COR-L47 (cell line): ENCODE results near the gene PARD3.
A peak's percentile ranks its signal among the peaks of the same experiment; 100 is the strongest.

Source experiments
- DNase-seq: peaks from one replicate; lab custom pipeline; 2025; lab: John Stamatoyannopoulos, UW

Gene PARD3

DNA sequence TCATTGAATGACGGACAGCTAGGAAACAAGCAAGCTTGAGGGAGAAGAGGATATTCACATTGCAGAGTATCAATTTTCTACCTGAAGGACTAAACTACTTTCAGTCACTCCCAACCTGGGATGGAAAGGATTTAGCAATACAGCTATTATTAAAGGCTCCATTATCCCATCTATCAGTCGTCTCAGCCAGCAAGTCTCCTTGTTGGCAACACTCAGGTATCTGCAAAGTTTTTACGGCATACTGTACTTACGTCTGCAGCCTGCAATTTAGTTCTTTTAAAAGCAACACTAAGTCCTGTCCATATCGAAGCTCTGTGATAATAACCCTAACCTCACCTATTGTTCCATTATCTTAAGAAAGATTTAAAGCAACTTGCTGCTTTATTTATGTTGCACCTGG, 689.4 kb downstream of the PARD3 start:
- no peak for DNase-seq

DNA sequence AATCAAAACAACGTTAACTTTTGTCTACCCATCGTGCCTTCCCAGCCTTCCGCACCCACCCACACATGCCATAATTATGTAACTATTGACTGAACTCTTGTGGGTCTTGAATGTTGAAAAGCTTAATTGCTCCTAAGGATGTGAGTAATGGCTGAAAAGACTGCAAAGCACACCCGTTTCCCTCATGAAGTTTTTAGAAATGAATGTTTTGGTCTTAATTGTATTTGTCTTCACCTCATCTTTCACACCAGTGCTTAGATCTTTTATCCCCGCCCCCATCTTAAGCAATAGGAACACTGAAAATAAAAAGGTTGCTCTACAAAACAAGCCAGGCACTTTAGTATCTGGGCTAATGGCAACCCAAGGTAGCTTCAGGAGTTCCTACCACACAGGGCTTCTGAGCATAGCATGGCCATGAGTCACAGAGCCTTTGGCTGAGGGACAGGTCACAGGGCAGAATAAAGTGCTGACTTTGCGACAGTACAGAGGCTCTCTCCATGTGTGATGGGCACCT, 690.5 kb downstream of the PARD3 start:
- DNase-seq = no peak

DNA sequence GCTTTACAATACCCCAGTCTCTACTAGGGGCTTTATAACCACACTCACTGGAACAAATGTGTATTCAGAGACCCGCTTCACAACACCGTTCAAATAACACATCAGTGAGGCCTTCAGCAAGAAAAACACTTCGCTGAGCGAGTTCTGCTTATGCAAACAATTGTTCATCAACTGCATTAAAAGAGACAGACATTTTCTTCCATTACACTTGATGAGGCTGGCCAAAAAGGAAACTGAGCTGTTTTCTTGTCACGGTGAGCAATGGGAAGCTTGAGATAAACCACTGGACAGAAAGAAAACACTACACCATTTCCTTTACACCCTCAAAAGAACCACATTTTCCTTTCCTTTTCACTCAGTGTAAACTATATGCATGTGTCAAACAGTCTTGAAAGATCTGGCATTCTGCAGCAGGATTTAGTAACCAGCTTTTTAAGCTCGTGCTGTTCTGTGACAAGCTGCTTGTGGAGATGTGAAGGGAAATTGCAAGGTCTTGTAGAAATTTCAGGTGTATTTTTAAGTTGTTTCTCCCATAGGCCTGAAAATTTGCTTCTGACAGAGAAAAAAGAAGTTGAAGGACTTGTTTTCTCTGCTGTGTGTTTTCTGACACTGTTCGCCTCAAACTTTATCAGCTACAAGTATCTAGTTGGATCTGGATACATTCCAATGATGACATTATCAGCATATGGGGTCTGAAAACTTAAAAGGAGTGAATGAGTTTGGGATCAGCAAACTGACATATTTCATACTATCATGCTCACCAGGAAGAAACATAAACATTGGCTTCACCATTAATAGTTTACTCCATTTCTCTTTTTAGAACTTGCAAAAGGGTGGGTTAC, 693.1 kb downstream of the PARD3 start:
- DNase-seq = no peak

DNA sequence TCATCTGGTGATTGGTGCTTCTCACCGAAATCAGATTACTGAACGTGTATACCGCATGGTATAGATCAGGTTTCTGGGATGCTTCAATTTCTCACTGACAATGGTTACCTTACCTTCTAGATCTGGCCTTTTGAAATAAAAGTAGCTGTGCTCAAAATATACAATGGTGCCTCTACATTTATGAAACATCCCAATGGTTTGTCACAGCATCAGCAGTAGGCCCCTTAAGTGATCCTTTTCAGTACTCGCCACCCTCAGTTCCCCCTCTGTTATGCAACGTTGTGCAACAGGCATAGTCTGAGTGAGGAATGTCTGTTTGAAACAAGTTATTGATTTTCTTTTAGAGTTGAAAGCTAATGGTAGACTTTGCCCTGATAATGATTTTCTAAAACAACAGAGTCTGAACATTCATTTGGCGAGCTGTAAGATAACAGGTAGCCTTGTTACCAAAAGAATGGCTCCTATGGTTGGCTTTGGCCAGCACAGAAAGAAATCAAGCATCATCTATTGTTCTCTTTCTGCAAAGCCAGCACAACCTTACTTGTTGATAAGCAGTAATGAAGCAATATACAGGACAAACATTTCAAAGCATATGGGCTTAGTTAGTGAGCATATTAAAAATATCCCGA, 693.9 kb downstream of the PARD3 start:
- no peak for DNase-seq

DNA sequence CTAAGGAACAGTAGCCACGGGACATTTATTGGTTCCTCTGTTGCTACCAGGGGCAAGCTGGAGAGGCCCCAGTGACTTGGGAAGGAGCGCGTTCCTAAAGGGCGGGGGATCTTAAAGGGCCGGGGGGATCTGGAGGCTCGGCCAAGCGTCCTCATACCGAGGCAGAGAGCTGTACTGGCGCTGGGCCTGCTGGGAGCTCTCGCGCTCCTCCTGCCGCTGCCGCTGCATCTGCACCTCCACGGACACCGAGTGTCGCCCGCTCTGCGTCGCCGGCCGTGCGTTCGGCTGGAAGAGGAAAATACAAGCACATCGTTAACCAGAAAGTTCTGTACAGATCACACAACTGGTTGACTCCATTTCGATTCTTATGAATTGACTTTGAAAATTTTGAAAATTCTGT, 695.6 kb downstream of the PARD3 start:
- DNase-seq = no peak

DNA sequence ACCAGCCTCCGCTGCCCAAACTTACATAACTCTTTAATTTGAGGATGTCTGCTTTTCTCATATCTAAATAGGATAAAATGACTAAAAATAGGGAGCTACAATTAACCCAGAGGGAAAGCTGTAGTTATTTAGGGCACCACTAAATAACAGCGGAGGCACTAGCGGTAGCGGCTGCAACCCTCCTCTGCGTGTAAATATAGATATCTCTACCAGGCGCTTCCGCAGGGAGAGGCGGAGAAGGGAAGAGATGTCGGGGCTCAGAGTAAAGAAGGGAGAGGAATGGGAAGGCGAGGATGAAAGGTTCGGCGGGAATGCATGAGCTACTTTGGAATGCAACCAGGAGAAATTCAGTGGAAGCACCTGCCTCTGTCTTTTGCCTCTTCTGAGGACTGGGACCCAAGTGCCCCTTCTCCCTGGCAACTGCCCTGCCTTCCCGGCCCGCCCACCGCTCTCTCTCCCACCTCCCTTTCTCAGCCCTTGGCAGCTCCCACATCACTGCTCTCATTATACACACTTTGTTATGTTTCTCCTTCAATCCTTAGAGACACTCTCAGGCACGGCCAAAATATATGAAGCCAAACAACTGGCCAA, 698.3 kb downstream of the PARD3 start:
- DNase-seq = no peak

DNA sequence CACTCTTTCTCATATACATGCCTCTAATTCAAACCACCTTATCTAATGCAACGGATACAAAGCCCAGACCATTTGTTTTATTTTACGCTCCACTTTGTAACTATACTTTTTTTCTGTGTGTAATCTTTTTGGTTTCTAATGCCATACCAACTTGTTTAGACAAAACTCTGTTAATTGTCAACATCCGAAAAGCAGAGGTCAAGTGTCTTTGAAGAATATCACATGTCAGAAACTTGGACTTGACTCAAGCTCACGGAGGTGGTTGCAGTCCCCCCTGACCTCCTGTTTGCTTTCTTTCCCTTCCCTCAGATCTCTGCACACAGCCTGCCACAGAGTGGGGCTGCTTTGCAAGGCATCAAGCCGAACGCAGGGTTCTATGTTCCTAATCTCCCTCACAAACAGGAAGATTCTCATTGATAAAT, 698.9 kb downstream of the PARD3 start:
- peak; percentile 13 for DNase-seq

DNA sequence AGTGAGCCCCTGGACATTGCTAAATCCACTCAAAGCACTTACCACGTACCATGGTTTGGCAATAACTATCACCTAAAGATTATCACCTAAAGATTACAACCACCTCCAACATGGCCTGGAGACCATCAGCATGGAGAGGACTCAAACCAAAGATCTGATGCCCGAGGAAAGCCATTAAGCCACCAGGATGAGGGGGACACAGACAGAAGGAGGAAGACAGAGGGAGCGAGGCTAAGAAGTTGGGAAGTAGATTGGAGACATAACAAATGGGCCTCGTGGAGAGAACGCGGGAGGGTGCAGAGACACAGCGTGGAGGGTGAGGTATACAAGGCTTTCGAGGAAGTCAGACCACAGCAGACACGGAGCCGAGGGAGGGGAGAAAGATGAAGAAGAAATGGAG, 700.2 kb downstream of the PARD3 start:
- no peak for DNase-seq

DNA sequence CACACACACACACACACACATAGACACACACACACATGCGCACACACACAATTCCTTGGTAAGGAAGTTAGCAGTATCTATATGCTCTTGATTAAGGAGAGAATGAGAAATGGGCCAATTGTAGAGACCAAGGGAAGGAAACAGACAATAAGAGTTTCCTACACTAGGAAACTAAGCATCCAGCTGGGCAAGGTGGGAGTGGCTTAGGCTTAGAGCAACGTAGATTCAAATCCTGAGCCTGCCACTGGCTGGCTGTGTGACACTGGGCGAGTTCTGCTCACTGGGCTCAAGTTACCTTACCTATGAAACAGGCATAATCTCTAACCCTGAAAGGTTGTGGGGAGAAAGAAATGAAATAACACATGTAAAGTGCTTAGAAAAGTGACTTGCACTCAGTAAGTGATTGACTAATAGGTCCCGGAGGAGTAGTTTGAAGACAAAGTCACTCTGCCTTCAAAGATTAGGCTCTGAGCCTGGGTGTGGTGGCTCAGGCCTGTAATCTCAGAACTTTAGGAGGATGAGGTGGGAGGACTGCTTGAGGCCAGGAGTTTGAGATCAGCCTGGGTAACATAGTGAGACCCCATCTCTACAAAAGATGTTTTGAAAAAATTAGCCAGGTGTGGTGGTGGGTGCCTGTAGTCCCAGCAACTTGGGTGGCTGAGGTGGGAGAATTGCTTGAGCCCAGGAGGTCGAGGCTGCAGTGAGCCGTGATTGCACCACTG, 701.4 kb downstream of the PARD3 start:
- DNase-seq = no peak

DNA sequence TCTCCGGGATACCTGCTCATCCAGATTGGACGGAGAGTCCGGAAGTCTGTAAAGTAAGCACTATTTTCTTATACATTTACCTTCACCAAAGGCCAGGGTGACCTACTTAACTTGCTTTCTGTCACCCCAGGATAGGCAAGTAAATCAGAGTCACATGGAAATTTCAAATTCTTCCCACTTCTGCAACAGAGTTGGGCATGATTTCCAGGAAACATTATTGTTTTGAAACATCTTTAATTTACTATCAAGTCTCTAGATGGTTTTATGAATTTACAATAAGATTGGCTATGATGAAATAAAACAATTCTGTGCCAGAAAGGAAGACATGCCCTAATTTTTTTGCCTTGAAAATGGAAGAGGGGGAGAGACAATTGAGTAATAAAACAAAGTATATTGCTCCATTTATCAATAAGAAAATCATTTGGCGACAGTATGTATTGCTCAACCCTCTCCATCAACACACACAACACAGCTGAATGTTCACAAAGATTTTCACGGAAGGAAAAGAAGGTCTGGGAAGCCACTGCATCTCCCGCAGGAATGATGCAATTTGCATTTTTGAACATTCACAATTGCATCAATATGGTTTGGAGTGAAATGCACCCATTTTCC, 702.8 kb downstream of the PARD3 start:
- no peak for DNase-seq

DNA sequence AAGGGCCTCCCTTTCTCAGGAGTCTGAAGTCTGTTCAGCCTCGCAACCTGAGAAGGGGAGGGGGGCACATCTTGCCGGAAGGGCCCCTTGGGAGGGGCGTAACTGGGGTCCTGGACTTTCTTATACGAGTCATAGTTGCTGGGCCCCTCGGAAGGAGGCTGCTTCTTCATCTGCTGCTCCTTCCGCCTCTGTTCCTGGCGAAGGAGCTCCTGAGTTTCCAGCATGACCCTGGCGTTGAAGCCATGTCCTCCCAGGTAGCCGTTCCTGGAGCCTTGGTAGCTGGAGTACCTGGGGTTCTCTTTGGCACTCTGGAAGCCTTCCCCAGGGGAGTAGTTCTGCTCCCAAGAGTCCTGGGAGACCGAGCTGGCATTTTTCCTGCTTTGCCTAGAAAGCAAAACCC, 703.9 kb downstream of the PARD3 start:
- no peak for DNase-seq

DNA sequence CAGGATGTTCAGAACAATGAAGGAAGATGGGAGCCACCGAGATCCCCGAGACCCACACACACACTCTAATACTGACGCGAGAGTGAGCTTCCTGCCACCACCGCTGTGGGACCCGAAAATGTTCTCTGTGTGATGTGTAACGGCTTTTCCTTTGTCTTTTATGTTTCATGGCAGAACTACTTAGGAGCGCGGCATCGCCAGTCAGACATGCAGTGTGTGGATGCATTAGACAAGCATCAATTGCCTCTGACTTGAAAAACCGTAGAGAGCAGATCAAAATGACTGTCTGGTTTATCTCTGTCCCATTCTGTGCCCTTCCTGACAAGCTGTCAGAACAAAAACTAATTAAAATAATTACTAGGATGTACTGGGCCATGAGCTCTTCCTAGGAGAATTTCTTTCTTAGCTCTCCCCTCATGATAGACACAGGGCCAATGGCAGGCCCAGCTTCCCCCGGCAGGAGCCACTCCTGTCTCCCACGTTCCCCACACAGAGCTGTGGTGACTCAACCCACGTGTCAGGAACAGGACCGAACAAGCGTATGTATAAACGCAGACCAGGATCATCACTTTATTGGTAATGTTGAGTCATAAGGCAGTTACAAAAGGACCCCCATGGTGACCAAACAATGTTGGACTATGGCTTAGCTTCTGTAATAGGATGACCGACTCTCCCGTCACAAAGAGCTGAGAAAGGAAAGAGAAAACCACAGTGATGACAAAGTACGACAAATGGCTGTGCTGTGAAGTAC, 705.0 kb downstream of the PARD3 start:
- no peak for DNase-seq

DNA sequence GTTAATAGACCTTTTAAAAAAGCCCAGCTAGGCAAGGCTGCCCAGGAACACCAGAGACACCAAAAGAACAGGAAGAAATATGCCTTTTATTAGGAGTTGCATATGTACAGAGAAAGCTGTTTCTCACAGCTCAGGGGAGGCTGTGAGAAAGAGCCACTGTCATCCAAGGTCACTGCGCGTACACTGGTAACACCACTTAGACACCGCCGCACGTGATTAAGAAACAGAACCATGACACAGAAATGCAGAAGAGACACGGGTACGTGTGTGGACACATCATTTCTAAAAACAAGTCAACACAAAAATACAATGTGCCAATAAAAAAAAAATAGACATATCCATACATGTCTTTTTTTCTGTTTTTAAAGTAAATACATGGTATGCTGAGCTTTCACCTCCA, 705.6 kb downstream of the PARD3 start:
- DNase-seq = no peak

DNA sequence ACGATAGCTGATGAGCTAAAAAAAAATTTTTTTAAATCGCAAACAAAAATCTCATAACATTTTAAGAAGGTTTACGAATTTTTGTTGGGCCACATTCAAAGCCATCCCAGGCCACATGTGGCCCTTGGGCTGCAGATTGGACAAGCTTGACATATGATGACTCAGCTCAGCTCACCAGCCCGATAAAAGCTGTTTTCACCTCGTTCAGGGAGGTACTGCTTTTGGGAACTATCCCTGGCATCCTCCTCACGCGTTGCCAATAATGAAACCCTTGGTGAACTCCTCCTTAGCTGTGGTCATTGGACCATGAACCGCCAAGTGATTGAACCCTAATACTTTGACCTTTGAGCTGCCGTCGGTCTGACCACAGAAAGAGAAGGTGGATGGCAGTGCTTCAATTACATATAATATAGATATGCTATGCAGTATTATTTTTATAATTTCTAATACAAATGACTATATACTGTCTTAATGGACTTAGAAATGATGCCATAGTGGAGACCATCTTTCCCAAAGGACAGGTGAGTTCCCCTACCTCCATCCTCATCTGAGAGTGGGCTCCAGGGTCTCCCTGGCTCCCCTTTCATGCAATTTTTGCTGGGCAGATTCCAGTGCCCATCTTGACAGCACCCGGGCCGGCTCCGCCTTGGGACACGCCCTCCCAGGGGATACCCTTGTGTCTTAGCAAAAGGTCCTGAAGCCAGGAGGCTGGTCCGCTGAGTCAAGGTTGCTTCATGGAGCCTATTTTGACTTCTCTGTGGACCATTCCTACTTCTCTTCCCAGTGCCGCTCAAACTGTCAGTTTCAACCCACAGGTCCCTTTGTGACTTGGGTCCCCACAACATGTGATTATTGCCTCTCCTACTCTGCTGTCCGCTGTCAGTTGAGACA, 707.2 kb downstream of the PARD3 start:
- no peak for DNase-seq

DNA sequence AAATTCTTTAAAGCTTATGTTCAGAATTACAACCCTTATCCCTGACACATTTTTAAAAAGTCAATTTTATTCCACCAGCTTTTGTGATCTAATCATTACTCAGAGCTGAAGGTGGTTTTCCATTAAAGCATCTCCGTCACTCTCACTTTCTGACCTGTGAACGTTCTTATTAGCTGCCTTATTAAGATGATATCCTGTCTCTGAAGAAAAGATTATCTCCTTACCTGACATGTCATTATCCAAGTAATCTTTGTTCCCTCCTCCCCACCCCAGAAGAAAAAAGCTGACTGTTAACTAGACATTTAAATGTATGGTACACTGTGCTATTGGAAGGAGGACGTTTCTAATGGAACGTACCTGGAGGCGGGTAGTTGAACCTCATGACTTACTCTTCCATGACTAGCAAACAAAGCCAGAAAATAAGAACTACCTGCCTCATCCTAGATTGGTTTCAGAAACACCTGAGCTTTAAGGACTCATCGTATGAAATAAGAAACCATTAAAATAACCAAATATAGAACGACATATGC, 708.7 kb downstream of the PARD3 start:
- DNase-seq = no peak

DNA sequence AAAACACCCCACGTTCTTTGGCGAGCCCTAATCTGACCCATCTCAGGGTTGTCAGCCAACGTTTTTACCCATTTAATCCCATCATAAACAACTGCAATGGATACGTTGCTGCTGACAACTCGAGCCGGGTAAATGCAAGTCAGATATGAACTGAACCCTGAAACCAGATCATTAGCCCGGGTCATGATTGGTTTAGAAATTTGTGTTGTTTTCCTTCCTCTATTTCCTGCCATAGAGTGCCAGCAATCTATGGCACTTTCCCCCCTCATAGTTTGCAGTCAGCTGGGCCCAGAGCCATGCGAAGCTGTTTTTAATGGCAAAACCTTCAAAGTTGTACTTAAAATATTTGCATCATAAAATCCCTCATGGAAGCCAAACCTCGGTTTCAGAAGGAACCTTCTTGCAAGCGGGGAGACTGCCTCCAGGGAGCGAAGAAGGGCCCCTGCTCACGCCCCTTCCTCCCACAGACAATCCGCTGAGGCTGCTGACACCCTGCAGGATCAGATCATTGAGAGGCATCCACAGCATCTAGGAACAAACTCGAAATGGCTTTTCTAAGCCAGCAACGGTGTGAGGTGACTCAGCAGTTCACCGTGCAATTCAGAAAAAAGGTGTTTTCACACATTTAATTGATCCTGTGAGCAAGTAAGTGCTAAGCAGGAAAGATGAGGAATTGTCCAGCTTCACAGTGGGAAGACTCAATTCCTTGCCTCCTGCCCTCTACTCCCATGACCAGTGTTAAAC, 710.1 kb downstream of the PARD3 start:
- no peak for DNase-seq

DNA sequence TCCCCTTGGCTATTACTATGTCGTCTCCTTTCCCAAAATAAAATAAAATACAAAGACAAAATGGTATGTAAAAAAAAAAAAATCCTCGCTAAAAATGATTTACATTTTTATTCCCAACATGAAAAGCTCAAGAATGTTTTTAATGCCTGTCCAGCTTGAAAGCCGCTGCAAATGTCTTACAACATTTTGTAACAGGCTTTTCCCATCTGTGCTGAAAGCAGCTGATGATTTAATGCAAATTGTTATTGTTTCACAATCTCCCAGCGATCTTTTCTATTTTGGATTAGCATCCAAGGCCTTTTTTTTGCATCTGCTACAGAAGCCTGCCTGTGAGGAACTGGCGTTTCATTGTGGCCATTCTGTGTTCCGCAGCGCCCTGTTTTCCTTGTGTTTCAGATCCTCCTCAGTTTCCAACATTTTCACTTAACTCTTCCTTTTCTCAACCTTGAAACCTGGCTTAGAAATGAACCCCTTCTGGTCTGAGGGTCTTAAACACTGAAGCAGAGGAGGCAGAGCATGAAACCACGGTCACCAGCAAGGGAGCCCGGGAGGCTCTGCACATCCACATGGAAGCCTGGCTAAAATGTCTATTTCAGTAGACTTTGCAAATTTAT, 712.1 kb downstream of the PARD3 start:
- DNase-seq = no peak

DNA sequence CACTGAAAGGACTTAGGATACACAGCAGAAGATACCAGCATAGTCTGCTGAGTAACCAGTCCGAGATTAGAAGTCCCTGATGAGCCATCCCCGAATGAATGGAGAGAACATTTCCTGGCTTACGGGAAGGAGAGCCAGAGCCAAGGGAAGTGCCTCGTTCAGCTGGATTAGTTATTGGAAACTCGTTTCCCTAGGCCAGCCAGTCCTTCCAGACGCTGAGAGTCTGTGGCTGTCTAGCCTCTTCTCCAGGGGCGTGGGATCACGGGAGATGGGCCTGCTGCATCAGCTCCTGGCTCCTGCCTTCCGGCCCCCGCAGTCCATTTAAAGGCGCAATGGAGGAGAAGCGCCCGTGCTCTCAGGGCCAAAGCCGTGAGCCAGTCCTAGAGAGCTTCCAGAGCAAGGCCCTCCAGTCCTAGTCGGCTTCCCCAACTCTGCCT, 712.8 kb downstream of the PARD3 start:
- DNase-seq = no peak

DNA sequence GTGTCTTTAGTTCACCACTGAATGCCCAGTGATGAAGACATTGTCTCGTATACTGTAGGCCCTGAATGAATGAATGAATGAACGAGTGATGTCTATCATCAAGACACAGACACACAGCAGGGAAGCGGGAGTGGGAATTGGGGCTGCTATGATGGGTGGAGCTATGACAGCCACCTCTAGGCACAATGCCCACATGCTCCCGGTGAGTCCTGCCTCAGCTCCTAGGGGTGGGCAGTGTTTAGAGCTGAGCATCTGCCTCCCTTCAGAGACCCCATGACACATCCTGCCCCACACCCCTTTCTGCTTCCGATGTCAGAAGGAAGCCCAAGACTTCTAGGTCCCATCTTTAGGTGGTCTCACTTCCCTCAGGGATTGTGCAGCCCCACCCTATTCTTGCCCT, 714.1 kb downstream of the PARD3 start:
- DNase-seq = no peak
